ENCODE results near the gene UVRAG.
A peak's percentile ranks its signal among the peaks of the same experiment; 100 is the strongest.

DNA sequence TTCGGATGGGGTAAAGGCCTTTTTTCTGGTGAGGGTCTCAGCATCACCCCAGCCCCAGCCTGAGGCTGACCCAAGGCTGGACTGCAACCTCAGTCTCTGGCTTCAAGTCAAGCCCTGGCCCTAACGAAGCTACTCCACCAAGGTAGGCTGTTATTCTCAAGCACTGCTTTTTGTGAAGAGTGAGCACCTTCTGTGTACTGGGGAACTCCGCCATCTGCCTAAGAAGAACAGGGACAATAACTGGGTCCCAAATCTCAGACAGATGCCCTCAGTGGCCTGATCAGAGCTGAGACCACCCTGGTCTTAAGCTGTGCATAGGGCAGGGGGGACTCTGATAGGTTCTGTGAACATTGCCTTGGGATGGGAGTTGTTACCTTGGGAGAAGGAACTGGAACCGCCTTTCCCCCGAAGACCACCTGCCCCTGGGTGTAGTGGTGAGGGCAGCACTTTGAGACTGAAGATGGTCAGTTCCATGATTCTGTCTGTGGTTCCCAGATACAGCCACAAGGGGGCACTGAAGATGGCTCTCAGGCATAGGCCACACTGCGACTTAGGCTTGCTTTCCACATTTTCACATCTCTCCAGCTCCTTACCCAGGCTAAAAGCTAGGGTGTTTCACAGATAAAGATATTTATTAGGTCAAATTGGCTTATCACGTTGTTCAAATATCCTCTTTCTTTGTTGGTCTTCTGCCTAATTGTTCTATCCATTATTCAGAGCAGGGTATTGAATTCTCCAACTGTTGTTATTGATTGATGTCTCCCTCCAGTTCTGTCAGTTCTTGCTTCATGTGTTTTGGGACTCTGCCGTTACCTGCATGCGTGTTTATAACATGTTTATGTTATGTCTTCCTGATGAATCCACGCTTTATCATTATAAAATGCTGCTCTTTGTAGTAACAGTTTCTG lies 11.8 kb upstream of the UVRAG start:
- TF ChIP-seq, protein P1, sequence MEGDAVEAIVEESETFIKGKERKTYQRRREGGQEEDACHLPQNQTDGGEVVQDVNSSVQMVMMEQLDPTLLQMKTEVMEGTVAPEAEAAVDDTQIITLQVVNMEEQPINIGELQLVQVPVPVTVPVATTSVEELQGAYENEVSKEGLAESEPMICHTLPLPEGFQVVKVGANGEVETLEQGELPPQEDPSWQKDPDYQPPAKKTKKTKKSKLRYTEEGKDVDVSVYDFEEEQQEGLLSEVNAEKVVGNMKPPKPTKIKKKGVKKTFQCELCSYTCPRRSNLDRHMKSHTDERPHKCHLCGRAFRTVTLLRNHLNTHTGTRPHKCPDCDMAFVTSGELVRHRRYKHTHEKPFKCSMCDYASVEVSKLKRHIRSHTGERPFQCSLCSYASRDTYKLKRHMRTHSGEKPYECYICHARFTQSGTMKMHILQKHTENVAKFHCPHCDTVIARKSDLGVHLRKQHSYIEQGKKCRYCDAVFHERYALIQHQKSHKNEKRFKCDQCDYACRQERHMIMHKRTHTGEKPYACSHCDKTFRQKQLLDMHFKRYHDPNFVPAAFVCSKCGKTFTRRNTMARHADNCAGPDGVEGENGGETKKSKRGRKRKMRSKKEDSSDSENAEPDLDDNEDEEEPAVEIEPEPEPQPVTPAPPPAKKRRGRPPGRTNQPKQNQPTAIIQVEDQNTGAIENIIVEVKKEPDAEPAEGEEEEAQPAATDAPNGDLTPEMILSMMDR (IDR thresholded peaks at IDR 0.05 in 8 of 11, conservative IDR thresholded peaks at IDR 0.05 in 3 of 11), result peak; percentile 86 to 94 (median 91)
- TF ChIP-seq POLR2AphosphoS5 (IDR thresholded peaks at IDR 0.05) (peak in 1 of 3 donors; percentile 54), POLR2A (IDR thresholded peaks at IDR 0.05) (no peak)

Data from spleen (tissue), 7 donors.